GM18526 (cell line): ENCODE measurements around the gene IL17D.

Source experiments
- POLR2A ChIP-seq: IDR thresholded peaks from 3 replicates; pipeline ENCODE4 v1.6.1; 2011; ENCODE audit not compliant: insufficient read length; ENCODE audit errors: extremely low read depth

IL17D gene

GRCh38 chr13:20686167-20686566, 17.3 kb upstream of the IL17D start:
- TF ChIP-seq POLR2A: no peak

GRCh38 chr13:20686863-20687579, 16.5 kb upstream of the IL17D start:
- no peak for TF ChIP-seq POLR2A

- no peak for TF ChIP-seq POLR2A
These were observed 14.2 kb upstream of the IL17D start for GRCh38 chr13:20689291-20689690.

- no peak for TF ChIP-seq POLR2A
These were observed 11.9 kb upstream of the IL17D start for GRCh38 chr13:20691616-20692015.

- TF ChIP-seq POLR2A: no peak
These were observed 7.4 kb upstream of the IL17D start for GRCh38 chr13:20696073-20696472.

- TF ChIP-seq POLR2A: no peak
These were observed 3.8 kb upstream of the IL17D start for GRCh38 chr13:20699715-20700114.

GRCh38 chr13:20700288-20700687, 3.2 kb upstream of the IL17D start:
- TF ChIP-seq POLR2A: no peak

- no peak for TF ChIP-seq POLR2A
These were observed 2.0 kb upstream of the IL17D start for GRCh38 chr13:20701461-20701860.

GRCh38 chr13:20702530-20702914, 977 bp upstream of the IL17D start:
- TF ChIP-seq POLR2A: no peak

- TF ChIP-seq POLR2A: peak; percentile 39
These were observed 420 bp downstream of the IL17D start for GRCh38 chr13:20703780-20704458.

GRCh38 chr13:20704459-20705069, 1.1 kb downstream of the IL17D start:
- TF ChIP-seq POLR2A: no peak

GRCh38 chr13:20706661-20707060, 3.2 kb downstream of the IL17D start:
- no peak for TF ChIP-seq POLR2A

- TF ChIP-seq POLR2A: no peak
These were observed 4.7 kb downstream of the IL17D start for GRCh38 chr13:20708216-20708615.

- TF ChIP-seq POLR2A: no peak
These were observed 5.9 kb downstream of the IL17D start for GRCh38 chr13:20709369-20709768.

- TF ChIP-seq POLR2A: no peak
These were observed 6.3 kb downstream of the IL17D start for GRCh38 chr13:20709782-20710181.

GRCh38 chr13:20711301-20712044, 8.0 kb downstream of the IL17D start:
- TF ChIP-seq POLR2A: no peak
